CD4-positive, alpha-beta T cell treated with Interleukin-15 for 1 hour (primary cell): Measurements from ENCODE around the gene NVL.
"Not testable (repeated sequence)": the region's sequence is repeated elsewhere in the genome, so short reads cannot be mapped to it uniquely, and the experiment has no call there.

ENCODE experiments used
- DNase-seq: peaks from one replicate; pipeline ENCODE4 v3.0.0-alpha.2; 2020

The NVL gene

DNA sequence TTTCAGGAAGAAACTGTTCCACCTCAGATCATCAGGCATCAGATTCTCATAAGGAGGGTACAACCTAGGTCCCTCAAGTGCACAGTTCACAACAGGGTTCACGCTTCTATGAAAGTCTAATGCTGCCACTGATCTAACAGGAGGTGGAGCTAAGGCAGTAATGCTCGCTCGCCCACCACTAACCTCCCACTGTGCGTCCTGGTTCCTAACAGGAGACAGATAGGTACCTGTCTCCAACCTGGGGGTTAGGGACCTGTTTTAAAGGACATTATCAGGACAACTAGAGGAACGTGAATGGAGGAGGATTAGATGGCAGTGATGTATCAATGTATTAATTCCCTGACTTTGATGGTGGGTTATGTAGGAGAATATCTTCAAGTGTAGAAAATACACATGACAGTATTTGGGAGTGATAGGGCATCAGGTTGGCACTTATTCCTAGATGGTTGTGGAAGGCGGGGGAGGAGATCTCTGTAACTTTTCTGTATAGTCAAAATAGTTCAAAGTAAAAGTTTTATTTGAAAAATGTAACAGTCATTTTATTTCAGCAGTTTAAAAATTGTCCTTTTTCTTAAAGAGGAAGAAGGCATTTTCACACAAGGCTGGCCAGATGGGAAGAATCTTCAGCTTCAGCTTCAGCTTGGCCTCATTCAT lies 103.0 kb downstream of the NVL start:
- DNase-seq: no peak

DNA sequence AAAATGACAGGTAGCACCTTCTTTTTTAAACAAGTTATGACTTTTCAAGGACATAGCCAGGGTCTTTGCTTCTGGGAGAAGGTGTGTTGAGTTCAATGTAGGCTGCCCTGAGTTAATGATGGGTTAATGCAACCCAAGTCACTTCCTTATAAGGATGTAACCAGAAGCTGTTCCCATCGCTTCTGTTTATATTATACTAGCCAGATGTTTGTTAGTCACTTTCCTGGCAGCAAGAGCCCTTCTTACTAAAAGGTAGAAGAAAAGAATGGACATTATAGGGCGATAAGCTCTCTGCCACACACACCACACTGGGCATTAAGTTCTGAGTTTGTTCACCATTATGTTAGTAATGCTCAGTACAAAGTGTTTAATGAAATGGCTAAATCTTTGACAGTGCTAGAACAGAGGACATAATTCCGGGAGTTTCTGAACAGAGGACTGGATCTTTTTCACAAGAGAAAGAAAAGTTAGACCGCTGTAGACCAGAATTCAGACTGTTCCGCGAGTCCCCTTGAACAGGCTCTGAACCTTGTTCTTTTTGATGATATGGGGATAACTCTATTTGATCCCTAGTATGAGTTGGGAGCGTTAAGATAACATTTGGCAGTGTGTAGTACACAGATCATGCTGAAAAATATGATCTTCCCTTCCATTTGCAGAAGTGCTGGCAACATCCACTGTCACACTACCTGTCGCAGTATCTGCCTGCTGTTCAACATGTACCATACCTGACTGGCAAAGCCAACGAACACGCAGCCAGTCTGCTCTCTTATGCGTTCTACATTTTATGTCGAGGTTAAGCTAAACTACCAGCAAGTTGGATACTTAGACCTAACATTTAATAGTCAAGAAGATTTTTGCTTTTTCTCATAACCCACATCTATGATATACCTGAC lies 105.9 kb downstream of the NVL start:
- no peak for DNase-seq

DNA sequence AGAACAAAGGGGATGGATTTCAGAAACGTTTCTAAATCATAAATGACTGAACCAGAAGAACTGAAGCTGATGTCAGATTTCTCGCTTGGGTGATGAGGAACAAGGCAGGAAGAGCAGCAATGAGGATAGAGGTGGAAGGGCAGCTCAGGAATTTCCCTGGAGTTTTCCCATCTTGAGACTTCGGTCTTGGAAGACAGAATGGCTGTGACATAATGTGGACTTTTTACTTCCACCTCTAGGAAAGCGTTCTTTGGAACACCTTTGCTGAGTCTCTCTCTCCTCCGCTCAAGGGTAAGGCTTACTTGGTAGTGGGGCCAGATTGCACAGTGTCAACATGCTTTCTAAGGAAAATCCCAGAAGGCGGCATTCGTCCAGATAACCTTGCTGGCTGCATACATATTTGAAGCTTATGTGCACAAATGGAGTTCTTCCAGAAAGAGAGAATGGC lies 110.3 kb downstream of the NVL start:
- no peak for DNase-seq

DNA sequence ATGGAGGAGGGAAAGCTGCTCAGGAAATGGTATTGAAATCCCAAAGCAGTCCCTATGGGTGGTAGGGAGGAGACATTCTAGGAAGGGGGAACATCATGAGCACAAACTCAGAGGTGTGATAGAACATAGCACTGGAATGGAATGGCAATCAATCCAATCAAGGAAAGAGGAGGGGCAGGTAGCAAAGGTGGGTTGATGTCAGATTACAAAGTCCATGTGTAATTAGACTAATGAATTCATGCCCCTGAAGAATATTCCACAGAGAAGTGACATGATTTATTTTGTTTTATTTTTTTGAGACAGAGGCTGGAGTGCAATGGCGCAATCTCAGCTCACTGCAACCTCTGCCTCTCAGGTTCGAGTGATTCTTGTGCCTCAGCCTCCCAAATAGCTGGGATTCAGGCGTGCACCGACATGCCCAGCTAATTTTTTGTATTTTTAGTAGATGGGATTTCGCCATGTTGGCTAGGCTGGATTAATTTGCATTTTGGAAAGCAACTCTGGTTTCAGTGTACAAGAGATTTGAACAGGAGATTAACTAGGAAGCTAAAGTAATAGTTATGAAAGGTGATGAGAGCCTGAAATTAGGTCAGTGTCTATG lies 110.9 kb downstream of the NVL start:
- no peak for DNase-seq

DNA sequence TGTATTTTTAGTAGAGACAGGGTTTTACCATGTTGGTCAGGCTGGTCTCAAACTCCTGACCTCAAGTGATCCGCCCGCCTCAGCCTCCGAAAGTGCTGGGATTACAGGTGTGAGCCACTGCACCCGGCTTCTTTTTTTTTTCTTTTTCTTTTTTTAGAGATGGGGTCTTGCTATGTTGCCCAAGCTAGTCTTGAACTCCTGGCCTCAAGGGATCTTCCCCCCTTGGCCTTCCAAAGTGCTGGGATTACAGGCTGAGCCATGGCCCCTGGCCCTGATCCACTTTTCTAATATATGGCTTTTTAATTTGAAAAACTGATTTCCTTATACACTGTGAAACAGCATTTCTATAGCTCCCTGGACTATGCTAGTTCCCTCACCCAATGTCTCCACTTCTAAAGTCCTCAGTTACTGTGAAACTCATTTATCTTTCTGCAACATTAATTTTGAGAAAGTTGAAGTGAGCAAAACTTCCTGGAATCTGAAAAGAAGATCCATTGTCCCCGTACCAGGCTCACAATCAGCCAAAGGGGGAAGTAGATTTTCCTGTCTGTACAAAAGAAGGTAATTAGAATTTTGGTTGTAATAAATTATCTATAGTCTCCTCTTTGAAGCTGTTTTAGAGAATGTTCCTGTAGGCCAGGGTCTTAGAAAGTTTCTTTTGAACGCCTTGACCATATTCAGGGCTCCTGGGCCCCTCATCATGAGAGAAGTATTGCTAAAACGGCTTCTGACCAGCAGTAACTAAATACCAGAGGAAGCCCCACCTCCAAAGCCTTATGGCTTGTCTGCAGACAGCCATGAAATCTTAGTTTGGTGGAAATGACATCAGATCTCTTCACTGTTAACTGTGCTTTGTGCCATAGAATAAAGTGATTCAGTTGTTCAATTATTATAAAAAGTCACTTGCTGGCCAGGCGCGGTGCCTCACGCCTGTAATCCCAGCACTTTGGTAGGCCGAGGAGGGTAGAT lies 112.0 kb downstream of the NVL start:
- DNase-seq: no peak

DNA sequence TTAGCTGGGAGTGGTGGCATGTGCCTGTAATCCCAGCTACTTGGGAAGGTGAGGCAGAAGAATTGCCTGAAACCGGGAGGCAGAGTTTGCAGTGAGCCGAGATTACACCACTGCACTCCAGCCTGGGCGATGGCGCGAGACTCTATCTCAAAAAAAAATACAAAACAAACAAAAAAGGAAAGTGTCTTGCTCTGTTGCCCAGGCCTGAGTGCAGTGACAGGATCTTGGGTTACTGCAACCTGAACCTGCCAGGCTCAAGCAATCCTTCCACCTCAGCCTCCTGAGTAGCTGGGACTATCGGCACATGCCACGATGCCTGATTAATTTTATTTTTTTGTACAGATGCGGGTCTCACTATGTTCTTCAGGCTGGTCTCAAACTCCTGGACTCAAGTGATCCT lies 113.6 kb downstream of the NVL start:
- DNase-seq: no peak

DNA sequence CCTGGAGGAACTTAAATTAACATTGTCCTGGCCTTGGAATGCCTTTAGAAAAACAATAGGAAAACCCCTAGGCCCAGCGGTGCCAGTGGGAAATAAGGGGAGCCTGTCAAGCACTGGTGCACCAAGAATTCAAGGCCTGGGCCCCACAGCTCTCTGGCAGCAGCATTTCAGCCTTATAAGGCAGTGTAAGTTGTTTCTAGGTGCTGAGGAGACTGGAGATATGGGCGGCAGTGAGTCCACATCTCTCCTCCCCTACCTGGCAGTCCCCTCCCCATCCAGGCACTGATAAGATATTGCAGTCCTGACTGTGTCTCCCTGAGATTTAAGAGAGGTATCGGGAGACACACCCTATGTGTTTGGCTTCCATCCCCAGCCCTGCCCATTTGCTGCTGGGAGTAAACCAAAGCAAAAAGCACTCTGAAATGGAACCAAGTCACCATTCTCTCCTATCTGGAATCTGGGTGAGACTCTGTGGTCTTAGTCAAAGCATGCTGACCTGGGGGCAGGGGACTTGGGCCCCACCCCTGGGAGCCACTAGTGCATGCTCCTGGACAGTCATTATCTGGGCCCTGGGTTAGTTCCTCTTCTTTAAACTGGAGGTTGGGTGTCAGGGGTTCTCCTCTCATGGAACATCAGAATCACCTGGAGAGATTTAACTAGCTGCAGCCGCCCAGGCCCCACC lies 116.4 kb downstream of the NVL start:
- no peak for DNase-seq

DNA sequence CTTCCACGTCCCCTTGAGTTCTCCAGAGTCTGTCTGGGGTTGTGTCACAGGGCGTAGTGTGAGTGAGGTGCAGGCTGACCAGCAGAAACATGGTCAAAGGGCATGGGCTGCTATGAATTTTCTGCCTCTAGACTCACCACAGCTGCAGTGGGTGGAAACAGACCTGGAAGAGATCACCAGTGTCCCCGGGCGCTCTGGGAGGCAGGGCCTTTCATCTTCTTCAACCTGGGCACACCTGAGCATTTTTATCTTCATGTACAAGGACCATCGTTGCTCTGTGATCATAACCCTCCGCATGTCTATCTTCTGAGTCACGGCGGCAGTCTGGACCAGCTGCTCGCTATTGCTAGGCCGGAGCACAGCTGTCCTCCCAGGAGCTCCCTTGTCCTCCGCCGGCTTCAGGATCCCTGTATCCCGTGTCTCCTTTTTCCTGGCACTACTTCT lies 117.3 kb downstream of the NVL start:
- DNase-seq: no peak

DNA sequence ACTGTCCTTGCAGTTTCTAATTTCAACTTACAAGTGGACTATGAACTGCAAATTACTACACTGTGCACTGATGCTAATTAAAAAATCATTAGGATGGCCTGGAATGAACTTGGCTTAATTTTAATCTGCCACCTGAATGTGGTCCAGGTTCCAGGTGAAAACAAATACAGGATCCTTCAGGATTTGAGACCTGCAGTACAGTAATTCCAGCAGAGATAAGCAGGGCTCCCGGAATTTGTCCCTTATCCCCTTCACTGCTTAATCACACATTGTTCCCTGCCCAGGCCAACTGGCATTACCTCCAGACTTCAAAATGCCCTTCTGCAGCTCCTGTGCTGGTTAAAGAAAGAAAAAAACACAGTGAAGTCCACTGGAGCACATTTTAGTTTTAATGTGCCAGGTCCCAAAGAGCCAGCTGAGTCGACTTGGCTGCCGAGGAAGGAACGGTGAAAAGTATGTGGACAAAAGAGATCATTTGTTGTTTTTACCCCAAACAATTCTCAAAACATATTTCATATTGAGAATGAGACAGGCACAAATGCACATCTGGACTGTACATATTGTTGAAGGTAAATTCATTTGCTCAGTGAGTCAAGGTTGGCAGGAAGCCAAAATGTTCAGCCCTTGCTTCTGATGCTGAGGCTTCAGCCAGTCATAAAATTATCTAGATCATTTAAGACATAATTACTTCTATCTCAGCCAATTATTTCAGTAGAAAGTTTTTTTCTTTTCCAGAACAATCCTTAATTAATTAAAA lies 118.6 kb downstream of the NVL start:
- DNase-seq: no peak

DNA sequence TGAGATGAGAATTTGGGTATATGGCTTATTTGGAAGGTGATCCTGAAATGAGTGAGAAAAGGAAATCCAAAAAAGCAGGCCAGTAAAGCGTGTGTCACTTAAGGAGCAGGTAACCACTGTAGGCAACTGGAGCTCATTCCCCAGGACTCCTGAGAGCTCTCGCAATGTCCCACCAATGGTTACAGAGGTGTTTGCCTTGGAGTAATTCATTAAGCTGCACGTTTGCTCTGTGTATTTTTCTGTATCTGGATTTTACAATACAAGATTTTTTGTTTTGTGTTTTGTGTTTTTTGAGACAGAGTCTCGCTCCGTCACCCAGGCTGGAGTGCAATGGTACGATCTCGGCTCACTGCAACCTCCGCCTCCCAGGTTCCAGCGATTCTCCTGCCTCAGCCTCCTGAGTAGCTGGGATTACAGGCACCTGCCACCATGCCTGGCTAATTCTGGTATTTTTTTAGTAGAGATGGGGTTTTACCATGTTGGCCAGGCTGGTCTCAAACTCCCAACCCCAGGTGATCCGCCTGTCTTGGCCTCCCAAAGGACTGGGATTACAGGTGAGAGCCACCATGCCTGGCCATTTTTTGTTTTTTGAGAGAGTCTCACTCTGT lies 123.9 kb downstream of the NVL start:
- DNase-seq: not testable (repeated sequence)

DNA sequence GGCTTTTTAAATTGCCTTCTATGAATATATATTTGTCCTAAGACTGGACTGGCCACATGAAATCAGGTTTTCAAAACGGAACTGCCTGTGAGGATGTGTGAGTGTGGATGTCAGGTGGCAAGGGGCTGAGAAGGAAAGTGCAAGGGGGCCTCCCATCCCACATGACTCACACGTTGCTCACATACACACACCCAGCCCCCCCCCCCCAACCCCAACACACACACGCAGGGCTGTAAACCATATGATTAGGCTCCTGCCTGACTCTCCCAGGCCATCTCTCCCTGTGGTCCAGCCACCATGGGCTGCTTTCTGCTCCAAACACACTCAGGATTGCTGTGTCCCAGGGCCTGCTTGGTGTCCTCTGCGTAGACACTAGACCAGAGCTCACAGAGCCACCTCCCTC lies 124.5 kb downstream of the NVL start:
- peak; percentile 66 for DNase-seq

DNA sequence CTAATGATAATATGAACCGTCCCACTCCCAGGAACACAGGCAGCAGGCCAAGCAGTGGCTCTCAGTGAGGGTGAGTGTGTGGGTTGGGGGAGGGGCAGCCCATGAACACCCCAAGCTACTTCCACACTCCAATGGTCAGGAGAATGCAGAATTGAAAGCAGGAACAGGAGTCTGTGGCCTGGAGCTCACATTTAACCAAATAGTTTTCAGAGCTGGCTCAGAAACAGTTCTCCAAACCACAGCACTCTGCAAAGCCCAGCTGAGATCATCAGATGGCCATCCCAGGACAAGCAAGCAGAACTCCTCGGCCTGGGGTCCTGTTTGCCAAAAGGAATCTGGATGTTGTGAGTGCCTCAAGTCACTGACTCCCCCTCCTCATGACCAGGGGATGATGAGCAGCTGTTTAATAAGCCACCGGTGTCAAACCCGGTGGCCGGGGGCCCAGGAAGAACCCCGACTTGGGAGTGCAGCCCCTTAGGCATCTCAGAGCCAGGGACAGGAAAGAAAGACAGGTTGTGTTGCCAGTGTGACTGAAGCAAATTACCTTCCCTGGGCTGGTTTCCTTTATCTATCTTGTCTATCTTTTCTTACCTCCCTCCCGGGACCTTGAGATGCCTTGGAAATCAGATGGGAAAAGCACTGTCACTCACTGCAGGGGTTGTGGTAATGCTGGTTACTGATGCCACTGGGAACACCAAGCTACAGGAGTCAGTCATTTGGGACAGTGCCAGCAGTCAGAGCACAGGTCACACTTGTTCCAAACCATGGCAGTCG lies 126.5 kb downstream of the NVL start:
- peak; percentile 69 for DNase-seq

DNA sequence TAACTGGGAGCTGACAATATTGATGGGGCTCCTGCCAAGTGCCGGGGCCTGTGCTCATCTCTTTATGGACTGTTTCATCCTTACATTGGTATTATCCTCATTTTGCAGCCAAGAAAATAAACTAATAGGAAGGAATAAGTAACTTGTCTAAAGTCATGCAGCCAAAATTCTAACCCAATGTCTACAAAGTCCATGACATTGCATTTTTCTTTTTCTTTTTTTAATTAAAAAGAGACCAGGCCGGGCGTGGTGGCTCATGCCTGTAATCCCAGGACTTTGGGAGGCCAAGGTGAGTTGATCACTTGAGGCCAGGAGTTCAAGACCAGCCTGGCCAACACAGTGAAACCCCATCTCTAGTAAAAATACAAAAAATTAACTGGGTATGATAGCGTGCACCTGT lies 128.1 kb downstream of the NVL start:
- no peak for DNase-seq

DNA sequence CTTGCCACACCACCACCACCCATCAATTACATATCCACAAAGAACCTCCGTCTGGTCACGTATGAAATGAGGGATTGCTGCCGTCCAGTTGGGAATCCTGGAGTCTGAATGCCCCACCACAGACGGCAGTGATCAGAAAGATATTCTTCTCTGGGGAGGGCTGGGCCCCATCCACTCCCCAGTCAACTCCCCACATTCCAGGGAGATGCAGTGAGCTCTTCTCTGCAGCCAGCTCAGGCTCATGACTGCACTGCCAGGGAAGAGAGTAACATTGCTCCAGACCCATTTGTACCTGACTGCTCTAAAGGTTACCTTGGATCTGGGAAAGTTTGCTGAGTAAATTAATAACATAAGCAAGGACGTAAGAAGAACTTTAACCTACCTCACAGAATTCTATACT lies 128.6 kb downstream of the NVL start:
- DNase-seq: no peak

DNA sequence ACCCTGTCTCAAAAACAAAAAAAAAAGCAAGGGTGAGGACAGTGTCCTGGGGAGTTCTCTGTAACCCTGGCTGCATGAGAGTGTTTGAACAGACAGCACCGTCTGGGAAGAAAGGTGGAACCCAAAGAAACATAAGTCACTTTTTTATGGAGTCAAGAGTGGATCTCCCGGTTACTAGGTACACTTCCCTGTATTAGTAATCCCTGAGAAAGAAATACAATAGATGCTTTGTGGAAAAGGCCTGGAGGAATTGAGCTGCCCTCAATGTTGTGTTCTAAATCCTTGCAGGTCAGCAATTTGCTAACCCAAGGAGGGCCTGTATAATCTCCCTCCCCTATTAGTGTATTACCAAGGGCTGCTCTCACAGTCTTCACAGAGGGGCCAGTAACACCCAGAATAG lies 130.3 kb downstream of the NVL start:
- no peak for DNase-seq

DNA sequence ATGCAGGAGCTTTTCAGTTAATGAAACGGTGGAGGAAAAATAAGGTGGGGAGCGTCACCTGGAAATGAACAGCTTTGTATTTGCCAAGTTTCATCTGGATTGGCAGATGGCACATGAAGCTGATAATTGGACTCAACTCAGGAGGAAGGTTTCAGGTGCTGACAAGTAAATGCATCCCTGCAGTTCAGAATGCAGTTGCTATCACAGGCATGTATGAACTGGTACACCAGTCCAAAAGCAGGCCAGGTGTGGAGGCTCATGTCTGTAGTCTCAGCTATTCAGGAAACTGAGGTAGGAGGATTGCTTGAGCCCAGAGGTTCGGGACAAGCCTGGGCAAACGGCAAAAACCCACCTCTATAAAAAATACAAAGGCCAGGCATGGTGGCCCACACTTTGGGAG lies 131.4 kb downstream of the NVL start:
- no peak for DNase-seq

DNA sequence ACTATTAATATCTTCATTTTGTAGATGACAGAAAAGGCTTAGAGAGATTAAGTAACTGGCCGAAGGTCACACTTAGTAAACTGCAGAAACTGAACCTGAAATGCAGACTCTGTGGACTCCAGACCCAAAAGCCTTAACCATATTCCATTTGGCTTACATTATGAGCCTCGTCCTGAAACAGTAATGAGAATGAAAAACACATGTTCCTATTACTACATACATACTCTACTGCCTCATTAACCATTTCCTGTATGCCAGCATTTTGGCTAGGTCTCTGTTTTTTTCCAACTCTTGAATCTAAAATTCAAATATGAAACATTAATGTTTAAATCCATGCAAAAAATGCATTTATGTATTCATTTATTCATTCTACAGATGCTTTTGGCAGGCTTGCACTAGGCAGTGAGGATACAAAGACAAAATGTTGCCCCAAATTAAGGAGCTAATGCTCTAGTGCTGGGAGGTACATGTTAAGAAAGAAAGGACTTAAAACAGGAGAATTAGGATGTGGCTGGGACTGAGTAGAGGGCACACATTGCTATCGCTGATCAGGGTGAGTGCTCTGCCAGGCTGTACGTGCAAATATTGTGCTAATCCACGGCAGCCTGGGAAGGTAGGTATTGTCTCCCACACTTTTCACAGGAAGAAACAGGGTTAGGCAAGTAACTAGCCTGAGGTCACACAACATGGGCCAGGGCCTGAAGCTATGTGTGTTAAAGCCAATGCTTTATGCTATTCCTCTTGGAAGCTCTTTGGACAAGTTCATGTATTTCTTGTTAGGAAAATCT lies 133.0 kb downstream of the NVL start:
- no peak for DNase-seq

DNA sequence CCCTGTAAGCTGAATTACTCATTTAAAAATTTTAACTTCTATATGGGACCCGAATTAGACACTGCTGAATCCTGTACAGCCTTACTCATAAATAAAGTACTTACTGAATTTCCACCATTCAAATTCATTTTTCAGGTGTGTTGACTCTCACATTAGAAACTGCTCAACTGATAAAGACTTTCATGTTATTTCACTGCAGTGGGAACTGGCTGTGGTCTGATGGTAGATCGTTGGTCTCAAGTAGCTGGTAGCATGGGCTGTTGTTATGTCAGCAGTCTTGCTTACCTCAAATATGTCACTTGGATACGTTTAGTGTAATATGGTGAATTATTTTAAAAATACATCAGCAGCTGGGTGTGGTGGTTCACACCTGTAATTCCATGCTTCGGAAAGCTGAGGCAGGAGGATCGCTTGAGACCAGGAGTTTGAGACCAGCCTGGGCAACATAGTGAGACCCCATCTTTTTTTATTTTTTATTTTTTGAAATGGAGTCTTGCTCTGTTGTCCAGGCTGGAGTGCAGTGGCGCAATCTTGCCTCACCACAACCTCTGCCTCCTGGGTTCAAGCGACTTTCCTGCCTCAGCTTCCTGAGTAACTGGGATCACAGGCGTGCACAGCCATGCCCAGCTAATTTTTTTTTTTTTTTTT lies 136.5 kb downstream of the NVL start:
- no peak for DNase-seq
